NCI-H774 (cell line): Measurements from ENCODE around the gene ZDHHC8.

Source experiments
- DNase-seq: peaks from one replicate; lab custom pipeline; 2025; lab: John Stamatoyannopoulos, UW

ZDHHC8 gene

GRCh38 chr22:20130319-20130718 lies 1.3 kb upstream of the ZDHHC8 start:
- DNase-seq, result no peak

- DNase-seq, result no peak
Observed at GRCh38 chr22:20130731-20131596, 640 bp upstream of the ZDHHC8 start.

- DNase-seq, result no peak
Observed at GRCh38 chr22:20131859-20132685, 468 bp downstream of the ZDHHC8 start.

GRCh38 chr22:20132686-20133246 lies 1.2 kb downstream of the ZDHHC8 start:
- no peak for DNase-seq

- DNase-seq, result no peak
Observed at GRCh38 chr22:20133930-20134549, 2.4 kb downstream of the ZDHHC8 start.

GRCh38 chr22:20135265-20135664 lies 3.7 kb downstream of the ZDHHC8 start:
- DNase-seq, result no peak

GRCh38 chr22:20135806-20136602 lies 4.4 kb downstream of the ZDHHC8 start:
- no peak for DNase-seq

GRCh38 chr22:20136603-20136873 lies 4.9 kb downstream of the ZDHHC8 start:
- DNase-seq, result no peak

GRCh38 chr22:20137113-20137512 lies 5.5 kb downstream of the ZDHHC8 start:
- no peak for DNase-seq

GRCh38 chr22:20137671-20138416 lies 6.2 kb downstream of the ZDHHC8 start:
- no peak for DNase-seq

GRCh38 chr22:20138417-20138738 lies 6.8 kb downstream of the ZDHHC8 start:
- DNase-seq, result no peak

- DNase-seq, result no peak
Observed at GRCh38 chr22:20138868-20139267, 7.3 kb downstream of the ZDHHC8 start.

- no peak for DNase-seq
Observed at GRCh38 chr22:20139391-20140106, 7.9 kb downstream of the ZDHHC8 start.

- no peak for DNase-seq
Observed at GRCh38 chr22:20140107-20140445, 8.5 kb downstream of the ZDHHC8 start.

- no peak for DNase-seq
Observed at GRCh38 chr22:20140521-20140964, 8.9 kb downstream of the ZDHHC8 start.

GRCh38 chr22:20141186-20142077 lies 9.8 kb downstream of the ZDHHC8 start:
- DNase-seq, result no peak

- DNase-seq, result no peak
Observed at GRCh38 chr22:20142711-20143621, 11.4 kb downstream of the ZDHHC8 start.

- no peak for DNase-seq
Observed at GRCh38 chr22:20143883-20144665, 12.5 kb downstream of the ZDHHC8 start.
